Type B pancreatic cell (in vitro differentiated cells): ENCODE data around the gene MAD1L1. TPM values are rescaled to one million over a fixed set of nuclear protein-coding genes. Genes with fewer than 3 reads are reported as not detected.
A peak's percentile ranks its signal among the peaks of the same experiment; 100 is the strongest.

Experiments
- DNase-seq: peaks from one replicate; pipeline ENCODE4 v3.0.0; 2021; ENCODE audit warnings: mixed read lengths; ENCODE audit not compliant: unreplicated experiment; ENCODE audit errors: extremely low spot score
- H3K27ac Mint-ChIP-seq: 2 replicates; pipeline ENCODE4 v1.8.0; 2021; ENCODE audit warnings: mild to moderate bottlenecking, mixed read lengths
- H3K27me3 Mint-ChIP-seq: 2 replicates; pipeline ENCODE4 v1.8.0; 2021; ENCODE audit warnings: mixed read lengths
- H3K36me3 Mint-ChIP-seq: 2 replicates; pipeline ENCODE4 v1.8.0; 2021; ENCODE audit warnings: mixed read lengths
- H3K4me1 Mint-ChIP-seq: one replicate; pipeline ENCODE4 v1.8.0; 2021; ENCODE audit warnings: mixed read lengths; ENCODE audit not compliant: unreplicated experiment
- H3K4me3 Mint-ChIP-seq: 2 replicates; pipeline ENCODE4 v1.8.0; 2021; ENCODE audit warnings: mild to moderate bottlenecking, mixed read lengths
- H3K9me3 Mint-ChIP-seq: 2 replicates; pipeline ENCODE4 v1.8.0; 2021; ENCODE audit warnings: mixed read lengths
- CTCF ChIP-seq: fragments of 200-600 bp; sonication (generic); conservative IDR thresholded peaks from 2 replicates; pipeline ENCODE4 v1.5.0; 2021; ENCODE audit warnings: antibody characterized with exemption, mild to moderate bottlenecking
- total RNA-seq: library from RNA; stranded (reverse); gene quantifications from 2 replicates; pipeline ENCODE4 v1.2.1, GENCODE V29; 2021; ENCODE audit warnings: low replicate concordance

The MAD1L1 gene
- total RNA-seq, 1 donor from 2014 or later: 40.7 TPM

- DNase-seq: peak; percentile 52
- Mint-ChIP-seq H3K4me3 (no peak overlapping the region), H3K27ac (no peak overlapping the region), H3K4me1 (peaks cover 12% of the 10 kb centered on the region), H3K36me3 (no peaks in the 10 kb centered on the region), H3K9me3 (no peaks in the 10 kb centered on the region), H3K27me3 (peaks cover 3% of the 10 kb centered on the region)
- TF ChIP-seq CTCF: no peak
Measured at GRCh38 chr7:1810961-1811849, 421.5 kb downstream of the MAD1L1 start.

- TF ChIP-seq CTCF: no peak
- H3K27ac Mint-ChIP-seq: peak overlapping the region; percentile 4
- H3K4me3 Mint-ChIP-seq: no peak overlapping the region
- H3K27me3 Mint-ChIP-seq: peaks cover 3% of the 10 kb centered on the region
- peaks cover 12% of the 10 kb centered on the region for H3K4me1 Mint-ChIP-seq
- no peaks in the 10 kb centered on the region for H3K36me3 Mint-ChIP-seq
- DNase-seq: peak; percentile 67
- no peaks in the 10 kb centered on the region for H3K9me3 Mint-ChIP-seq
Measured at GRCh38 chr7:1810521-1810920, 422.2 kb downstream of the MAD1L1 start.

- peak; percentile 65 for DNase-seq
- H3K9me3 Mint-ChIP-seq: no peaks in the 10 kb centered on the region
- H3K4me3 Mint-ChIP-seq: no peak overlapping the region
- H3K36me3 Mint-ChIP-seq: no peaks in the 10 kb centered on the region
- H3K4me1 Mint-ChIP-seq: peaks cover 12% of the 10 kb centered on the region
- H3K27me3 Mint-ChIP-seq: peaks cover 3% of the 10 kb centered on the region
- H3K27ac Mint-ChIP-seq: no peak overlapping the region
- no peak for TF ChIP-seq CTCF
Measured at GRCh38 chr7:1809601-1810258, 423.0 kb downstream of the MAD1L1 start.

GRCh38 chr7:1809070-1809469 lies 423.7 kb downstream of the MAD1L1 start:
- Mint-ChIP-seq H3K4me3 (no peak overlapping the region), H3K27me3 (peaks cover 3% of the 10 kb centered on the region), H3K36me3 (no peaks in the 10 kb centered on the region), H3K27ac (no peak overlapping the region), H3K4me1 (peaks cover 12% of the 10 kb centered on the region), H3K9me3 (no peaks in the 10 kb centered on the region)
- DNase-seq: peak; percentile 8
- TF ChIP-seq CTCF: no peak

- Mint-ChIP-seq H3K27ac (no peak overlapping the region), H3K4me3 (no peak overlapping the region), H3K9me3 (peaks cover 5% of the 10 kb centered on the region), H3K36me3 (no peaks in the 10 kb centered on the region), H3K27me3 (peaks cover 7% of the 10 kb centered on the region), H3K4me1 (peaks cover 16% of the 10 kb centered on the region)
- TF ChIP-seq CTCF: no peak
- DNase-seq: peak; percentile 48
Measured at GRCh38 chr7:1807821-1808600, 424.7 kb downstream of the MAD1L1 start.
